HG03457 (cell line): ENCODE data around the gene RTN1.

Experiments used
- ATAC-seq: cut with Tn5 transposase; IDR thresholded peaks from one replicate; pipeline ENCODE4 v1.9.1; 2021; ENCODE audit warnings: moderate number of reproducible peaks; ENCODE audit not compliant: unreplicated experiment

RTN1 gene

GRCh38 chr14:59811815-59812214, 58.8 kb downstream of the RTN1 start:
- ATAC-seq = no peak

DNA sequence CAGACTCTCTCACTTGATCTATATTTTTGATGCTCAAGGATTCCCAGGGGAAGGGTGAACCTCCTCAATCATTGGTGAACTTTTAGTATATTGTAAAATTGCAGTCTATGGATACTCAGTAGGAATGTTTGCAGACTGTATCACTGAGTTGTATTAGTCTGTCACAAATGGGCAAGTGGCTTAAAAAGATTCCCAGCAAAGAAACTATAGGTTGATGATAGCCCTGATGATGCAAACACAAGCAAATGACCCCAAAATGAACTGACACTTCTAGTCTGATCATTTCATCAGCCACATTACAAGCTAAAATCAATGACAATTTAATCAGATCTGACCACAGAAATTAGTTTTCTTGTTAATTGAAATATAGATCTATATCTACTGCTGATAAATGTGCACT, 59.5 kb downstream of the RTN1 start:
- ATAC-seq = no peak

DNA sequence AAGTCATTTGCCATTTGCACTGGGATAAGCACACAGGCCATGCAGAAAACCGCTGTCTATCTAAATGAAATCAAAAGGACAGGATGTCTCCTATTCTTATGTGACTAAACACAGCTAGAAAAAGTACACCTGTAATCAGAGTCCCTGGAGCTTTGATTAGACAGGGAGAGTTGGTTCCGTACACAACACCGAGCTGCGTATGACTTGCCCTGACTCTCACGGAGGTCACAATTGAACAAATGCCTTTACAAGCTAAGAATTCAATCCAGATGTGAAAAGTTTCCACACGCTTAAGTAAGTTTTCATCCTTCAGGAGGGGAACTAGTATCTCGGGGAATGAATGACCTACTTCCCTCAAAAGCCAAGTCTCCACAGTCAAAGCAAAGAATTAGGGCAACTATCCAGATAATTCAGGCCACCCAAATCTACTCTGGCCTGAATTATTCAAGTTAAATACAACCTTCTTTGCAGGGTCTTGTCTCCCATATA, 67.5 kb downstream of the RTN1 start:
- no peak for ATAC-seq

- no peak for ATAC-seq
These were observed 82.4 kb downstream of the RTN1 start for GRCh38 chr14:59788176-59788575.

GRCh38 chr14:59787045-59787674, 83.4 kb downstream of the RTN1 start:
- ATAC-seq = no peak

- ATAC-seq = no peak
These were observed 84.9 kb downstream of the RTN1 start for GRCh38 chr14:59785629-59786028.

DNA sequence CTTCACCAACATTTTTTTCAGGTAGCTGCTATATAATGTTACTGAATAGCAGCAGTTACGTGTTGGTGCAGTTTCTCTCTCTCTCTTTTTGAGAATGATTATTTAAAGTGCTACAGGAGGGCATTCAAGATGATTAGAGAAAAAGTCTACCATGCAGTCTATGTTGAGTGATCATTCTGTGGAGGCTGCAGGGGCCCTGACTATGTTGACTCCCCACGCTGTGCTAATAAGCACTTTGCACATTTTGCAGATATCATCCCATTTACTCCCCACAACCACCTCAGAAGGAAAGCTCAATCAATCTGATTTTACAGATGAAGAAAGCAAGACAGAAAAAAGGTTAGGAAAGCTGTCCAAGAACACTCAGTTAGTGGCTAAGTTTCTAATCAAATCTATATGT, 87.8 kb downstream of the RTN1 start:
- no peak for ATAC-seq

DNA sequence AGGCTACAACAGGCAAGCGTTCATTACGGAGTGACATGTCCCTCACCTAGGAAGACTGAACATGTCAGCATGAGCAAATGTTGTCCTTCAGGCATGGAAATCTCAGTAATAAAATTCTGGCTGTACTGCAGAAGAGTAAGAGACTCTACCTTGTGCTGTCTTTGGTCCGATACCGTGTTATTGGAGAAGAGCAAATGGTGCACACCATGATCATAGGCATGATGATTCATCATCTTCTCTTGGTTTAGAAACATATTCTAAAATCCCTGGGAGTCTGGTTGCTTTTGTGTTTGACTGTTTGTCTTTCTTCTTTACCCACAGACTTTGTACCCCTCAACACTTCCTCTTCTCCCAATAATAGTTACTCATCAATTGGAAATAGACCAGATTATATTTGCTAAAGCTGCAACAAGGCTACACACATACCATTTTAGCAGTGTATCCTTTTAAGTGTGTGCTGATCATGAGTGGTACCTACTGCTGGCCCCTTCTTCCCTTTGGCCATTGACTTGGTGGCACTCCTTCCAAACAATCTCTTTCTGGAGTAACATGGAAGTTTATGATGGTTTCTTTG, 93.5 kb downstream of the RTN1 start:
- ATAC-seq = no peak

DNA sequence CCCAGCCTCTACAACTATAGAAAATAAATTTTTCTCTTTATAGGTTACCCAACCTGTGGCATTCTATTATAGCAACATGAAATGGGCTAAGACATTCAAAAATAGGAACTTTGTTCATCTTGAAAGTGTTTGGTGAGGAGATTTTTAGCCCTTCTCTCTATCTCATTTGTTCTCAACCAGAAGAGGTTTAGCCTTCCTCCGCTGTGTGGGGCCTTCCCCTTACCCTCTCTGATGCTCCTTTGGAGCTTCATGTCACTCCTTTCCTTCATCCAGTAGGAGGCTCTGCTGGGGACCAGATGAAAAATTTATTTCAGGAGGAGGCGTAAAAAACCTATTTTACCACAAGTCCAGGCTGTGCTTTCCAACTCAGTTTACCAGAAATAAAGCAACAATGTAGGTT, 94.1 kb downstream of the RTN1 start:
- no peak for ATAC-seq

- no peak for ATAC-seq
These were observed 98.3 kb downstream of the RTN1 start for GRCh38 chr14:59772233-59772632.

- ATAC-seq = no peak
These were observed 99.0 kb downstream of the RTN1 start for GRCh38 chr14:59771577-59771976.

- ATAC-seq = no peak
These were observed 101.0 kb downstream of the RTN1 start for GRCh38 chr14:59769586-59769985.

DNA sequence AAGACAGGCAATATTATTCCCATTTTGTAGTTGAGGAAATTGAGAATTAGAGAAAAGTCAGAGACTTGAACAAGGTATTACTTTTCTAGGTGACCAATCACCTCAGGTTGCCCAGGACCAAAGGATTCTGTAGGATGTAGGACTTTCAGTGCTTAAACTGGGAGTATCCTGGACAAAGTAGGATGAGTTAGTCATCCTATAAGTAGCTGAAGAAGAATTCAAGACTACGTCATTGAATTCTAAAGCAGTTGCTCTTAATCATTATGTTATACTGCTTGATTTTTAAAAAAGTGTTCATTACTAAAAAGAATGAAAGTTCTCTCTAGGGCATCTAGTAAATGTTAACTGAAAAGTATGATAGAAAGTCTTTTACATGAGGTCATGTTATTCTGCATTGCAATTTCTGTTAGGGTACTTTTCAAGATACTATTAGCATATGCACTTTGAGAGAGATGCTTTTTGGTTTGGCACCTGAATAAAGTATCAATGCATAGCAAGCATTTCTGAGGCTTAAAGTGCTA, 101.7 kb downstream of the RTN1 start:
- ATAC-seq = no peak

GRCh38 chr14:59761851-59762250, 108.7 kb downstream of the RTN1 start:
- ATAC-seq = no peak

DNA sequence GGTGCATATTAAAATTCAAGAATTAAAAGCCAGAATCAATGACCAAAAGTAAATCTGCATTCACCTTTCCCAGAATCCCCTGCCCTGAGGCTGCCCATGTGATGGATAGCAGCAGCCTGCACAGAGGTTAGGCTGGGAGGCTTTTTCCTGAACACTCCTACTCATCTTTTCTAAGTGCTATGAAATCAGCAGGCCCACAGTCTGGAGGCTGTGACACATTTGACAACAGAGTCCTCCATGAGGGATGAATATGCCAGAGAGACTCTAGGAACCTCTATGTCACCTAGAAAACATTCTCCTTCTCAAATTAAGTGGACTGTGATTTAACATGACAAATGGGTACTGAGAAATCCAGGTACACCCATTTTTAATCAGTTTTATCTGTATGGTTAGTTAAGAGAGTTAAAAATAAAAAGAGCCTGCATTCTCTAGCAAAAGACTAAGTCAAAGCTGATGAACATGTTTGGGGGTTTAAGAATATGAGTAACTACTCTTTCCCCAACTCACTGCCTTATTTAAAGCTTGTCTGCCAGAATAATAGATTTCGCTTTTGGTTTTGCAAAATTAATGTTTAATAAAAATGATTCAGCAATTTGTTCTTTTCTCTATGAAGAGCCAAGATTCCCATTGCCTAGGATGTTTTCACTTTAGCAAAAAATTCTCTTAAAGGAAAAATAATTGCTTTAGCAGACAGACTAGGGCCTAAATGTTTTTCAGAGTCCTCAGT, 115.0 kb downstream of the RTN1 start:
- no peak for ATAC-seq

- no peak for ATAC-seq
These were observed 116.3 kb downstream of the RTN1 start for GRCh38 chr14:59754256-59754655.

DNA sequence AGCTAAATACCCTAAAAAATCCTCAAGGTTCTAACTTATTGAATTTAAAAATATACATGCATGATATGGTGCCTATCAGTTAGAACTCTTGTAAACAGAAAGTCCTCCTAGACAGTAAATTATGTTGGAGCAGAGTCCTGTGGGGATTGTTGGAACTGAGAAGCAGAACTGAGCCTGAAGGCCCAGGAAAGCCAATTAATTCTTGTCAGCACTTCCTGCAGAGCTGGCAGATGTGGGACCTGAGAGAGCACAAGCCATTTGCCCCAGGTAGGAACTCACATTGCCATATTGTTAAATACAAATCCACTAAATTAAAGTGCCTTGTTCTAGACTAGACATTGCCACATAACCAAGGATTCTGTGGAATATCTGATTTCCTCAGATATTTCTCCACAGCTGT, 117.1 kb downstream of the RTN1 start:
- no peak for ATAC-seq

DNA sequence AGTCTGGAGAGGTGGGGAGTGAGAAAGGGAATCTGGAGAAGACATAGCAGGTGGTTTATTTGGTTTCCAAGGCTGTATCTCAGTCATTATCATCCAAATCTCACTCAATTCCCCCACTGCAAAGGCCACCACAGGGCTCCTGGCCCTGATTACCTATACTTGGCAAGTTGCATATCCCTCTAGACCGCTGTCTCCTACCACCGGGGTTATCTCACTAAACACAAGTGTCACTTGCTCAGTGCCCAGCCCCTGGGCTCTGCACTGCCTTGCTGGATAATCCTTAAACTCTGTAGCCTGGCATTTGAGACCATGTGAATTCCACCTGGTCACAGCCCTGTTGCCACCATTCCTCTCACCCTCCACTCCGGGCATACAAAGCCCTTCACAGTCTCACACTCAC, 119.0 kb downstream of the RTN1 start:
- no peak for ATAC-seq

DNA sequence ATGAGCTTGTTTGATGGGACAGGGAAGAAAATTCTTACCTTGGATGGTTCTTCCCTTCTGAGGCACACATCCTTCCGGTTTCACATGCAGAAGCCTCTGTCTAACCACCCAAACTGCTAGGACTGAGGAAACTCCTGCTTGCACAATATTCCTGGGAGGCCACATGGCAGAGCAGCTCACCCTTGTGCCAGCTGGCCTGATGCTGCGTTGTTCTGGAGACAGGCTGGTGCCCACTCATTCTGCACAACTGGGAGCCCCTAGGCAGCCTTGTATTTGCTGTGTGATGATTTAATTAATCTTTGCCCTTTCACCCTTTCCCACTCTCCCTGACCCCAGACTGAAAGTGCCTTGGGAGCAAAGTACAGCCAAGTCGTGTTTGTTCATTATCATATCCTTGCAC, 130.8 kb downstream of the RTN1 start:
- ATAC-seq = no peak

- no peak for ATAC-seq
These were observed 142.3 kb downstream of the RTN1 start for GRCh38 chr14:59728304-59728703.

DNA sequence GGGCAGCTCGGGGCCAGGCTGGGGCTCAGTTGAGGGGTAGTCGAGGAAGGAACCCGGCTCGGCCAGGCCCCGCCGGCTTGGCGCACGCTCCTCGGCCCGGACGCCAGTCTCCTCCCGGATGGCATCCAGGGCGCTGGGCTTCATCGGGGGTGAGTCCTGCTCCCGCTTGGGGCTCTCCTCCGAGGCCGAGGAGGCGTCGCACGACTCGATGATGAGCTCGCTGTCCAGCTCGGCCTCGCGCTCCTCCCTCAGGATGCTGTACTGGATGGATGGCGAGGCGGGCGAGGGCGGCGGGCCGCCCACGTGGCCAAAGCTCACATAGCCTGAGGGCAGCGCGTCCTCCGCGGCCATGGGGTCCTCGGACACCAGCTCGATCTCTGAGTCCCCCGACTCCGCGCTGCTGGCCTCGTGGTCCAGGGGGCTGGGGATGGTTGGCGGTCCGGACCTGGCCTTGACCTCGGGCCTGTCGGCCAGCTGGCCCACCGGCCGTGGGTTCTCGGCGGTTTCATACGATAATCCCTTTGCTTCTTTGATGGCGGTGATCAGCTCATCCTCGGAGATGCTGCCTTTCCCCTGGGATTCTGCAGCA, 143.4 kb downstream of the RTN1 start:
- no peak for ATAC-seq

- no peak for ATAC-seq
These were observed 159.5 kb downstream of the RTN1 start for GRCh38 chr14:59711080-59711479.
